ENCODE data around the gene TMEM97.

Gene TMEM97

DNA sequence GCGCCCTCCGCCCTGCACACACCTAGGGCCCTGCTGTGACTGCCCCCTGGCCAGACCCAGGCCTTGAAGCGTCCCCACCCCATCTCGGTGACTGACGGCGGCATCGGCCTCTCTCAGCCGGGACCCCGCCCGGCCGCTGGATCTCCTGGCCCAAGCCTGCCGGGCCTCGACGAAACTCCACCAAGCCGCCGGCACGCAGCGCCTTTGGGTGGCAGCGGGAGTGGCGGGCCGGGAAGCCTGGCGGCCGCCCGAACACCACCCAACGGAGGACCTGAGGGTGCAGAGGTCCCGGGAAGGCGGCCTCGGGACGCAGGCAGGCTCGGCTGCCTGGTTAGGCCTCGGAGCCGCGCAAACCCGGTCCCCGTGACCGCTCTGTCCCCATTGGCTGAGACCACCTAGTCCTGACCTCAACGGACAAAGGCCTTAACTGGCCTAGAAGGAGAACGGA, 12.0 kb upstream of the TMEM97 start:
- H3K27ac ChIP-seq (ENCODE audit: extremely low read depth, low read depth, low read length), result no peak overlapping the region
- CTCF ChIA-PET, result no interaction called here
- H3K9me3 ChIP-seq (ENCODE audit: control insufficient read depth, insufficient read depth, low read depth, low read length), result no peaks in the 10 kb centered on the region
- H3K4me3 ChIP-seq (ENCODE audit: low read depth, low read length), result no peak overlapping the region
- POLR2A ChIA-PET, result no interaction called here
- TF ChIP-seq OVOL3 (tag by site-specific recombination; IDR thresholded peaks at IDR 0.05), result no peak
- no peak for TF ChIP-seq ZNF155 (tag by site-specific recombination; IDR thresholded peaks at IDR 0.05)
- TF ChIP-seq, protein P1, sequence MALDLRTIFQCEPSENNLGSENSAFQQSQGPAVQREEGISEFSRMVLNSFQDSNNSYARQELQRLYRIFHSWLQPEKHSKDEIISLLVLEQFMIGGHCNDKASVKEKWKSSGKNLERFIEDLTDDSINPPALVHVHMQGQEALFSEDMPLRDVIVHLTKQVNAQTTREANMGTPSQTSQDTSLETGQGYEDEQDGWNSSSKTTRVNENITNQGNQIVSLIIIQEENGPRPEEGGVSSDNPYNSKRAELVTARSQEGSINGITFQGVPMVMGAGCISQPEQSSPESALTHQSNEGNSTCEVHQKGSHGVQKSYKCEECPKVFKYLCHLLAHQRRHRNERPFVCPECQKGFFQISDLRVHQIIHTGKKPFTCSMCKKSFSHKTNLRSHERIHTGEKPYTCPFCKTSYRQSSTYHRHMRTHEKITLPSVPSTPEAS (tag by site-specific recombination; IDR thresholded peaks at IDR 0.05), result no peak
- TF ChIP-seq, protein P2, sequence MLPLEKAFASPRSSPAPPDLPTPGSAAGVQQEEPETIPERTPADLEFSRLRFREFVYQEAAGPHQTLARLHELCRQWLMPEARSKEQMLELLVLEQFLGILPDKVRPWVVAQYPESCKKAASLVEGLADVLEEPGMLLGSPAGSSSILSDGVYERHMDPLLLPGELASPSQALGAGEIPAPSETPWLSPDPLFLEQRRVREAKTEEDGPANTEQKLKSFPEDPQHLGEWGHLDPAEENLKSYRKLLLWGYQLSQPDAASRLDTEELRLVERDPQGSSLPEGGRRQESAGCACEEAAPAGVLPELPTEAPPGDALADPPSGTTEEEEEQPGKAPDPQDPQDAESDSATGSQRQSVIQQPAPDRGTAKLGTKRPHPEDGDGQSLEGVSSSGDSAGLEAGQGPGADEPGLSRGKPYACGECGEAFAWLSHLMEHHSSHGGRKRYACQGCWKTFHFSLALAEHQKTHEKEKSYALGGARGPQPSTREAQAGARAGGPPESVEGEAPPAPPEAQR (tag by site-specific recombination; IDR thresholded peaks at IDR 0.05), result no peak
- no peaks in the 10 kb centered on the region for H3K4me1 ChIP-seq (ENCODE audit: control insufficient read depth, insufficient read depth, low read length)
- H3K36me3 ChIP-seq (ENCODE audit: control insufficient read depth in 2 of 2, insufficient read depth in 1 of 2, low read length in 2 of 2), result no peaks in the 10 kb centered on the region

GRCh38 chr17:28313841-28314240, 5.2 kb upstream of the TMEM97 start:
- Histone ChIP-seq H3K4me1 (ENCODE audit: control insufficient read depth, insufficient read depth, low read length) (peaks cover 4% of the 10 kb centered on the region), H3K27ac (ENCODE audit: extremely low read depth, low read depth, low read length) (no peak overlapping the region), H3K9me3 (ENCODE audit: control insufficient read depth, insufficient read depth, low read depth, low read length) (no peaks in the 10 kb centered on the region), H3K36me3 (ENCODE audit: control insufficient read depth in 2 of 2, insufficient read depth in 1 of 2, low read length in 2 of 2) (no peaks in the 10 kb centered on the region), H3K4me3 (ENCODE audit: low read depth, low read length) (no peak overlapping the region)
- ChIA-PET CTCF (interaction anchor here (0.6 to 1.3 kb wide), 2 partner anchors 62 to 388 kb away, joined by 3 to 4 read pairs; no protein-coding TSS in a partner anchor), POLR2A (no interaction called here)
- TF ChIP-seq, protein P3, sequence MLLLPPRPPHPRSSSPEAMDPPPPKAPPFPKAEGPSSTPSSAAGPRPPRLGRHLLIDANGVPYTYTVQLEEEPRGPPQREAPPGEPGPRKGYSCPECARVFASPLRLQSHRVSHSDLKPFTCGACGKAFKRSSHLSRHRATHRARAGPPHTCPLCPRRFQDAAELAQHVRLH (tag by site-specific recombination; IDR thresholded peaks at IDR 0.05), result no peak
- TF ChIP-seq ZNF280C (tag by site-specific recombination; IDR thresholded peaks at IDR 0.05), result no peak
- TF ChIP-seq ZNF175 (tag by site-specific recombination; IDR thresholded peaks at IDR 0.05), result no peak
- no peak for TF ChIP-seq ZSCAN30 (tag by site-specific recombination; IDR thresholded peaks at IDR 0.05)
- TF ChIP-seq ZNF624 (tag by site-specific recombination; IDR thresholded peaks at IDR 0.05), result no peak
- no peak for TF ChIP-seq HIC1 (tag by site-specific recombination; IDR thresholded peaks at IDR 0.05)
- TF ChIP-seq, protein P4, sequence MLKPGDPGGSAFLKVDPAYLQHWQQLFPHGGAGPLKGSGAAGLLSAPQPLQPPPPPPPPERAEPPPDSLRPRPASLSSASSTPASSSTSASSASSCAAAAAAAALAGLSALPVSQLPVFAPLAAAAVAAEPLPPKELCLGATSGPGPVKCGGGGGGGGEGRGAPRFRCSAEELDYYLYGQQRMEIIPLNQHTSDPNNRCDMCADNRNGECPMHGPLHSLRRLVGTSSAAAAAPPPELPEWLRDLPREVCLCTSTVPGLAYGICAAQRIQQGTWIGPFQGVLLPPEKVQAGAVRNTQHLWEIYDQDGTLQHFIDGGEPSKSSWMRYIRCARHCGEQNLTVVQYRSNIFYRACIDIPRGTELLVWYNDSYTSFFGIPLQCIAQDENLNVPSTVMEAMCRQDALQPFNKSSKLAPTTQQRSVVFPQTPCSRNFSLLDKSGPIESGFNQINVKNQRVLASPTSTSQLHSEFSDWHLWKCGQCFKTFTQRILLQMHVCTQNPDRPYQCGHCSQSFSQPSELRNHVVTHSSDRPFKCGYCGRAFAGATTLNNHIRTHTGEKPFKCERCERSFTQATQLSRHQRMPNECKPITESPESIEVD (tag by site-specific recombination; IDR thresholded peaks at IDR 0.05), result no peak
- TF ChIP-seq, protein P5, sequence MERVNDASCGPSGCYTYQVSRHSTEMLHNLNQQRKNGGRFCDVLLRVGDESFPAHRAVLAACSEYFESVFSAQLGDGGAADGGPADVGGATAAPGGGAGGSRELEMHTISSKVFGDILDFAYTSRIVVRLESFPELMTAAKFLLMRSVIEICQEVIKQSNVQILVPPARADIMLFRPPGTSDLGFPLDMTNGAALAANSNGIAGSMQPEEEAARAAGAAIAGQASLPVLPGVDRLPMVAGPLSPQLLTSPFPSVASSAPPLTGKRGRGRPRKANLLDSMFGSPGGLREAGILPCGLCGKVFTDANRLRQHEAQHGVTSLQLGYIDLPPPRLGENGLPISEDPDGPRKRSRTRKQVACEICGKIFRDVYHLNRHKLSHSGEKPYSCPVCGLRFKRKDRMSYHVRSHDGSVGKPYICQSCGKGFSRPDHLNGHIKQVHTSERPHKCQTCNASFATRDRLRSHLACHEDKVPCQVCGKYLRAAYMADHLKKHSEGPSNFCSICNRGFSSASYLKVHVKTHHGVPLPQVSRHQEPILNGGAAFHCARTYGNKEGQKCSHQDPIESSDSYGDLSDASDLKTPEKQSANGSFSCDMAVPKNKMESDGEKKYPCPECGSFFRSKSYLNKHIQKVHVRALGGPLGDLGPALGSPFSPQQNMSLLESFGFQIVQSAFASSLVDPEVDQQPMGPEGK (tag by site-specific recombination; IDR thresholded peaks at IDR 0.05), result no peak
- TF ChIP-seq ZNF530 (tag by site-specific recombination; IDR thresholded peaks at IDR 0.05; ENCODE audit: low read depth), result no peak
- no peak for TF ChIP-seq ZNF561 (tag by site-specific recombination; IDR thresholded peaks at IDR 0.05; ENCODE audit: borderline replicate concordance)
- no peak for TF ChIP-seq SCRT2 (tag by site-specific recombination; IDR thresholded peaks at IDR 0.05)
